Coronary artery (tissue), 2 donors: ENCODE measurements around the gene PFKFB4.

Experiments
- DNase-seq: peaks from one replicate; pipeline ENCODE4 v3.0.0-alpha.2; 2017; ENCODE audit warnings: low spot score
- H3K27ac ChIP-seq, 2 donors: fragments of 200-600 bp; sonication (generic); one replicate each; pipeline ENCODE4 v1.5.1; 2016 to 2019
- H3K4me3 ChIP-seq: fragments of 200-600 bp; sonication (generic); 2 replicates; pipeline ENCODE4 v1.5.1; 2016; ENCODE audit warnings: mild to moderate bottlenecking, moderate library complexity
- TF ChIP-seq, protein P1 (sequence below): fragments of 200-600 bp; sonication (generic); IDR thresholded peaks from one replicate; pipeline ENCODE4 v1.5.1; 2019; ENCODE audit warnings: antibody characterized with exemption

The PFKFB4 gene

GRCh38 chr3:48569808-48570450, 13.3 kb upstream of the PFKFB4 start:
- TF ChIP-seq, protein P1, sequence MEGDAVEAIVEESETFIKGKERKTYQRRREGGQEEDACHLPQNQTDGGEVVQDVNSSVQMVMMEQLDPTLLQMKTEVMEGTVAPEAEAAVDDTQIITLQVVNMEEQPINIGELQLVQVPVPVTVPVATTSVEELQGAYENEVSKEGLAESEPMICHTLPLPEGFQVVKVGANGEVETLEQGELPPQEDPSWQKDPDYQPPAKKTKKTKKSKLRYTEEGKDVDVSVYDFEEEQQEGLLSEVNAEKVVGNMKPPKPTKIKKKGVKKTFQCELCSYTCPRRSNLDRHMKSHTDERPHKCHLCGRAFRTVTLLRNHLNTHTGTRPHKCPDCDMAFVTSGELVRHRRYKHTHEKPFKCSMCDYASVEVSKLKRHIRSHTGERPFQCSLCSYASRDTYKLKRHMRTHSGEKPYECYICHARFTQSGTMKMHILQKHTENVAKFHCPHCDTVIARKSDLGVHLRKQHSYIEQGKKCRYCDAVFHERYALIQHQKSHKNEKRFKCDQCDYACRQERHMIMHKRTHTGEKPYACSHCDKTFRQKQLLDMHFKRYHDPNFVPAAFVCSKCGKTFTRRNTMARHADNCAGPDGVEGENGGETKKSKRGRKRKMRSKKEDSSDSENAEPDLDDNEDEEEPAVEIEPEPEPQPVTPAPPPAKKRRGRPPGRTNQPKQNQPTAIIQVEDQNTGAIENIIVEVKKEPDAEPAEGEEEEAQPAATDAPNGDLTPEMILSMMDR = no peak
- no peak overlapping the region for H3K27ac ChIP-seq
- H3K4me3 ChIP-seq = no peak overlapping the region
- no peak for DNase-seq

DNA sequence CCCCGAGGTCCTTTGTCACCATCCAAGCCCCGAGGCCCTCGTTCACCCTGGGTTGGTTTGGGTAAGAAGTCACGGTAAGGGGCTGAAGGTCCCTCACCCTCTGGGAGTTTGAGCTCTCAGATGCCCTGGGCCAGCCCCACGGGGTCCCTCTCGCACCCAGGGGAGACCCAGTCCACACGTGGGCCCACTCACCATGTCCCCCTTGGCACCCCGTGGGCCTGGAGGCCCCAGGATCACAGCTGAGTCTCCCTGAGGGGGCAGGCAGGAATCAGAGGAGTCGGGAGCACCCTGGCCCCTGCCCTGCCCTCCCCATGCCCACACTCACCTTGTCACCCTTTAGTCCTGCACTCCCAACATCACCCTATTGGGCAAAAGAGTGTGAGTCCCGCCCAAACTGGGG, 12.8 kb upstream of the PFKFB4 start:
- no peak overlapping the region for H3K4me3 ChIP-seq
- TF ChIP-seq, protein P1 = no peak
- no peak for DNase-seq
- no peak overlapping the region for H3K27ac ChIP-seq

DNA sequence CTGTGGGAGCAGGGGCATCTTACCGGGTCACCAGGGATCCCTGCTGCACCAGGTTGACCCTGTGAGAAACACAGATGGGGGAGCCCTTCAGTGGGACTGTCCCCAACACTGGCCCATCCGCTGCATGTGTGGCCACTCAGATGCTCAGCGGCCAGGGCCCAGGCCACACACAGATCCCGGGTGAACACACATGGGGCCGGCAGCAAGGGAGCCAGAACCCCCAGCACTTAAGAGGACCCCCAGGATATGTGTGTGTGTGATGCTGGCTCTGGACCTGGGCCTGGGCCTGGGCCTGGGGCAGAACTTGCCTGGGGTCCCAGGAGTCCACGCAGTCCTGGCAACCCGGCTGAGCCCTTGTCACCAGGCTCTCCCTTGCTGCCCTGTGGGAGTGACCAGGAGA, 11.9 kb upstream of the PFKFB4 start:
- Histone ChIP-seq H3K27ac (no peak overlapping the region), H3K4me3 (no peak overlapping the region)
- DNase-seq = no peak
- TF ChIP-seq, protein P1 = no peak

DNA sequence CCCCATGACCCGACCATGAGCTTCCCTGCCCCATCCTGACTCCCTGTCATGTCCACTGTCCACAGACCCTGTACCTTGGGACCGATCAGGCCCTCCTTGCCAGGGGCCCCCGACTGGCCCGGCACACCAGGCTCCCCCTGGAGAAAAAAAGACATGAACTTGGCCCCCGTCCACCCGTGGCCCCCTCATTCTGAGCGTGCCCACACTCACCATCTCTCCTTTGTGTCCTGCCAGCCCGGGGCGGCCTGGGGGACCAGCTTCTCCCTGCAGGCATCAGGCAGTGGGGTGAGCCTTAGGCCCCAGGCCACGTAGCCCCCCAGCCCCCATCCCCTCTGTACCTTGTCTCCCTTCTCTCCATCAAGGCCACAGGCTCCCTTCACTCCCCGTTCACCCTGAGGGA, 10.9 kb upstream of the PFKFB4 start:
- H3K27ac ChIP-seq = no peak overlapping the region
- TF ChIP-seq, protein P1 = no peak
- DNase-seq = no peak
- H3K4me3 ChIP-seq = no peak overlapping the region

DNA sequence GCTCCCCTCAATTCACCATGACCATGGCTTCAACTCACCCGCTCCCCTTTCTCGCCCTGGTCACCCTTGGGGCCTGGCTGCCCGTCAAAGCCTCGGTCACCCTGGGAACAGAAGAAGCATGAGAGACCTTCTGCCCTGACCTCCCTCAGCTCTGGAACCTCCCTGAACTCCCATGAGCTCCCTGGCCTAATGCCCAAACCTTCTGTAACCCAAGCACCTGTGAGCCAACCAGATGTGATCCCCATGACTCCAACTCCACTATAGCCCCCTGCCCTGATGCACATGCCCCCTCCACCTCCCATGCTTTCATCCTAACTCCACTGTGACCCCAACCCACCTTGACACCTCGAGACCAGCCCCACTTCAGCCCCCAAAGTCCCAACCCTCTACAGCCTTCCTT, 10.5 kb upstream of the PFKFB4 start:
- H3K4me3 ChIP-seq = no peak overlapping the region
- TF ChIP-seq, protein P1 = no peak

DNA sequence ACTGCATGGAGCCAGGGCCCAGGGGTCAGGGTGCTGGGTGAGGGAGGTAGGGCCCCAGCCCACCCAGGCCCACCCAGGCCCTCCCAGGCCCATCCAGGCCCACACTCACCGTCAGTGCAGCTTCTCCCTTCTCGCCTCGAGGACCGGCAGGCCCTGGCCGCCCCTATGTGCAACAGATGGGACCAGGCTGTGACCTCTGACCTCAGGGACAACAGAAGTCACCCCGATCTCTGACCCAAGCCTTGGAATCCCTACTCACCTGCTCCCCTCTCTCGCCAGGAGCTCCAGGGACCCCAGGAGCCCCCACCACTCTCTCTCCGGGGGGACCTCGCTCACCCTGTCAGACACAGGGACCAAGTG, 9.8 kb upstream of the PFKFB4 start:
- H3K4me3 ChIP-seq = no peak overlapping the region
- TF ChIP-seq, protein P1 = no peak
- no peak for DNase-seq
- no peak overlapping the region for H3K27ac ChIP-seq

More for the DNA sequence above, 10.5 kb upstream of the PFKFB4 start:
- no peak for DNase-seq
- H3K27ac ChIP-seq = no peak overlapping the region

DNA sequence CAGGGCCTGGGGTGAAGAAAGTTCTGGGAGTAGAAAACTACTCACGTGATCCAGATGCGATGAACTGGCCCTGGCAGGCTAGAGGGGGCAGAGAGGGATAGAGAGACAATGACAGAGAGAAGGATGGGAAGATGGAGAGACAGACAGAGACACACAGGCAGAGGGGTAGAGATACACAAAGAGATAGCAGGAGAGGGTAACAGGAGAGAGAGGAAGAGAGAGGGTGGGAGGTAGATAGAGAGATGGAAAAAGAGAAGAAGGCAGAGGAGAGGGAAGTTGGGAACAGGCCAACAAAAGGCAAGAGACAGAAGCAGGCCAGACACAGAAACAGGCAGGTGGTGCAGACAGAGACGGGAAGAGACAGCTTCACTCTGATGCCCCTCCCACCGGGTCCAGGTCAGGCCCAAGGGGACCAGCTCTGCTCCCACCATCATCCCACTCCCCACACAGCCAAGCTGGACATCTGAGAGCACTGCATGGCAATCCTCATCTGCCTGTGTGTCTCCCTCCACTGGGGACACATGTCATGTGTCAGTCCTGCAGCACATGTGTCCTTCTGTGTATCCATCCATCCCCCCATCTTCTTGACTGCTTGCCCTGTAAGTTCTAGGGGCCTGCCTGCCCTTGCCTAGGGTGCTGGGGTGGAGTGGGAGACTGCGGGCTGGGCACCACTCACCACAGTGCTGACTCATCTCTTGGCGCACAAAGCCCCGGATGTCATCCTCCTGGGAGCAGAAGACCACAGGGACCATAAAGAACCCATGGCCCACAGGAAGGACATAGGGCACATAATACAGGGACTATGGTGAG, 9.2 kb upstream of the PFKFB4 start:
- DNase-seq = no peak
- H3K4me3 ChIP-seq = no peak overlapping the region
- TF ChIP-seq, protein P1 = no peak
- H3K27ac ChIP-seq = no peak overlapping the region
